Peyer's patch (tissue), 4 donors: ENCODE results near the gene PDCD1. TPM values are rescaled to one million over a fixed set of nuclear protein-coding genes. Genes with fewer than 3 reads are reported as not detected.
"Not testable (repeated sequence)": the region's sequence is repeated elsewhere in the genome, so short reads cannot be mapped to it uniquely, and the experiment has no call there.

Source experiments
- DNase-seq, 3 donors: peaks; one replicate each; pipeline ENCODE4 v3.0.0-alpha.2; 2017 to 2019
- H3K27ac ChIP-seq, 4 donors: fragments of 200-600 bp; sonication (generic); one replicate each; pipeline ENCODE4 v1.5.1; 2016 to 2019
- H3K27me3 ChIP-seq, 2 donors: fragments of 200-600 bp; sonication (generic); one replicate each; pipeline ENCODE4 v1.5.1; 2019
- H3K36me3 ChIP-seq, 3 donors: fragments of 200-600 bp; sonication (generic); one replicate each; pipeline ENCODE4 v1.5.1; 2016 to 2019
- H3K4me1 ChIP-seq, 4 donors: fragments of 200-600 bp; sonication (generic); one replicate each; pipeline ENCODE4 v1.5.1; 2016 to 2019
- H3K4me3 ChIP-seq, 4 donors: fragments of 200-600 bp; sonication (generic); 1 replicate in 3 of 4; 2 replicates in 1 of 4; pipeline ENCODE4 v1.5.1; 2016 to 2019; ENCODE audit warnings: mild to moderate bottlenecking in 1 of 4
- H3K9me3 ChIP-seq, 4 donors: fragments of 200-600 bp; sonication (generic); one replicate each; pipeline ENCODE4 v1.5.1; 2016 to 2019; ENCODE audit warnings: mild to moderate bottlenecking in 1 of 4
- POLR2A ChIP-seq, 2 donors: fragments of 450-650 bp; IDR thresholded peaks; one replicate each; pipeline ENCODE4 v1.5.1; 2017; ENCODE audit warnings: antibody characterized with exemption in 2 of 2, mild to moderate bottlenecking in 2 of 2, moderate library complexity in 2 of 2
- total RNA-seq, 4 donors: library from RNA; depleted of rRNA; stranded (reverse); fragments of >200 nt; gene quantifications; one replicate each; pipeline ENCODE4 v1.1.0, GENCODE V29; 2016
- TF ChIP-seq, protein P1 (sequence below), 6 experiments: fragments of 450-650 bp in 4 of 6; fragments of 200-600 bp in 2 of 6; sonication (generic) in 1 of 6; IDR thresholded peaks; one replicate each; pipeline ENCODE4 v1.5.1; 2017 to 2019; ENCODE audit warnings: antibody characterized with exemption in 6 of 6, mild to moderate bottlenecking in 3 of 6, moderate library complexity in 1 of 6

PDCD1 gene
- total RNA-seq = 1 to 10 TPM in 2 of 4 donors, not detected in 2; 1.6 to 2.7 TPM

DNA sequence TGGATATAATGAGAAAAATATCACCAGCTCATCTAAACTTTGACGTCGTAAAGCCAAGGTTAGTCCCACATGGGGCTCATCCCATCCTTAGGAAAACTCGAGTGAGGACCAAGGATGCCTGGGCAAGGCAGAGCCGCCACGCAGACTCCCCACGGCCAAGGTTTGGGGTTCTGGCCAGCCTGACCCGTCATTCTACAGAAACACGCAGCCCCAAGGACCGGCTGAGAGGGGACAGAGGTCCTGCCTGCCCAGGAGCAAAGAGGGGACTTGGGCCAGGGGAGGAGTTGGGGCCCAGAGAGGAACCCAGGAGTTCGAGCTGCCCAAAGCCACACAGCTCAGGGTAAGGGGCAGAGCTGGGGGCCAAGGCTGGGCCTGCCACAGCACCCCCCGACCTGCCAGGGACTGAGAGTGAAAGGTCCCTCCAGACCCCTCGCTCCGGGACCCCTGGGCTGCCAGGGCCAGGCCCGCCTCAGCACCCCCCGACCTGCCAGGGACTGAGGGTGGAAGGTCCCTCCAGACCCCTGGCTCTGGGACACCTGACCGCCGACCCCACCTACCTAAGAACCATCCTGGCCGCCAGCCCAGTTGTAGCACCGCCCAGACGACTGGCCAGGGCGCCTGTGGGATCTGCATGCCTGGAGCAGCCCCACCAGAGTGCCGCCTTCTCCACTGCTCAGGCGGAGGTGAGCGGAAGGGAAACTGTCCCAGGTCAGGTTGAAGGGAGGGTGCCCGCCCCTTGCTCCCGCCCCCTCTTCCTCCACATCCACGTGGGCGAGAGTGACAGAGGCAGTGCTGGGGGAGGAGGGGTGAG lies at the start of gene PDCD1:
TSS of gene PDCD1 (minus strand) at position 689 of the 811 bp plus-strand sequence. CDS start at position 633, 56 bp downstream.
- peaks cover 0 to 25% (median 20%) of the 10 kb centered on the region in 4 donors for H3K4me1 ChIP-seq
- TF ChIP-seq, protein P1, sequence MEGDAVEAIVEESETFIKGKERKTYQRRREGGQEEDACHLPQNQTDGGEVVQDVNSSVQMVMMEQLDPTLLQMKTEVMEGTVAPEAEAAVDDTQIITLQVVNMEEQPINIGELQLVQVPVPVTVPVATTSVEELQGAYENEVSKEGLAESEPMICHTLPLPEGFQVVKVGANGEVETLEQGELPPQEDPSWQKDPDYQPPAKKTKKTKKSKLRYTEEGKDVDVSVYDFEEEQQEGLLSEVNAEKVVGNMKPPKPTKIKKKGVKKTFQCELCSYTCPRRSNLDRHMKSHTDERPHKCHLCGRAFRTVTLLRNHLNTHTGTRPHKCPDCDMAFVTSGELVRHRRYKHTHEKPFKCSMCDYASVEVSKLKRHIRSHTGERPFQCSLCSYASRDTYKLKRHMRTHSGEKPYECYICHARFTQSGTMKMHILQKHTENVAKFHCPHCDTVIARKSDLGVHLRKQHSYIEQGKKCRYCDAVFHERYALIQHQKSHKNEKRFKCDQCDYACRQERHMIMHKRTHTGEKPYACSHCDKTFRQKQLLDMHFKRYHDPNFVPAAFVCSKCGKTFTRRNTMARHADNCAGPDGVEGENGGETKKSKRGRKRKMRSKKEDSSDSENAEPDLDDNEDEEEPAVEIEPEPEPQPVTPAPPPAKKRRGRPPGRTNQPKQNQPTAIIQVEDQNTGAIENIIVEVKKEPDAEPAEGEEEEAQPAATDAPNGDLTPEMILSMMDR (IDR thresholded peaks at IDR 0.05) = no peak
- no peak for TF ChIP-seq POLR2A (IDR thresholded peaks at IDR 0.05)
- DNase-seq = peak in 2 of 3 donors; percentile 81 to 83
- peak within 1 kb of the TSS; percentile 50 to 82 (median 69) for H3K27ac ChIP-seq
- no peaks in the 10 kb centered on the region for H3K9me3 ChIP-seq
- H3K27me3 ChIP-seq = no peaks in the 10 kb centered on the region
- peak within 1 kb of the TSS; percentile 12 to 45 (median 36) for H3K4me3 ChIP-seq
- no peaks in the 10 kb centered on the region for H3K36me3 ChIP-seq

- peak in 1 of 3 donors; percentile 6 for DNase-seq
- H3K27ac ChIP-seq, H3K4me3 ChIP-seq, H3K4me1 ChIP-seq, H3K27me3 ChIP-seq, H3K36me3 ChIP-seq, H3K9me3 ChIP-seq: not testable (repeated sequence)
Observed at GRCh38 chr2:241907831-241908230, 49.1 kb upstream of the PDCD1 start.

DNA sequence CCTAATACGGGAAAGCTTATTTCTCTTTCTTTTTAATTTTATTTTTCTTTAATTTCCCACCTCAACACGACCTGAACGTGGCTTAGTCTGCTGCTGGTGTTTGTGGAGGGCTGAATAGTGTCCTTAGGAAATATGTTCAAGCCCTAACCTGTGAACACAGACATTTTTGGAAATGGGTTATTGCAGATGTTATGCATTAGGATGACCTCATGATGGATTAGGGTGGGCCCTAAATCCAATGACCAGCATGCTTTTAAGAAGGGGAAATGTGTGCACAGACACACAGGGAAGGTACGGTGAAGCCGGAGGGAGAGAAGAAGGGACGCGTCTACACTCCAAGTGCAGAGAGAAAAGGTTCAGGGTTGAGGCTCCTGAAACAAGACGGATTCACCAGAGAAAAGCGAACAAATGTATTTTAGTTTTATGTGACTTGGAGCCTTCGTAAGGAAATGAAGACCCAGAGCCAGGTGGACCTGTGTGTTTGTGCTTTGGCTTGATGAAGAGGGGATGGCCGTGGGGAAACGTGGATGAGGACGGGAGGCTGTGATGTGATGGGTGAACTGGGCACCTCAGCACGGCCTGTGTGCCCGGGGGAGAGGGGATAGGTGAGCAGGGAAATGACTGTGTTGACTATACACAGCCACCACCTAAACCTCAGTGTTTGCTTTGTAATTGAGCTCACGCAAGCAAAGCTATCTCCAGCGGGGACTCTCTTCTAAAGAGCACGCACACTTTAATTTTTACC lies 48.3 kb upstream of the PDCD1 start:
- Histone ChIP-seq H3K27ac (no peak overlapping the region), H3K4me1 (no peaks in the 10 kb centered on the region)

DNA sequence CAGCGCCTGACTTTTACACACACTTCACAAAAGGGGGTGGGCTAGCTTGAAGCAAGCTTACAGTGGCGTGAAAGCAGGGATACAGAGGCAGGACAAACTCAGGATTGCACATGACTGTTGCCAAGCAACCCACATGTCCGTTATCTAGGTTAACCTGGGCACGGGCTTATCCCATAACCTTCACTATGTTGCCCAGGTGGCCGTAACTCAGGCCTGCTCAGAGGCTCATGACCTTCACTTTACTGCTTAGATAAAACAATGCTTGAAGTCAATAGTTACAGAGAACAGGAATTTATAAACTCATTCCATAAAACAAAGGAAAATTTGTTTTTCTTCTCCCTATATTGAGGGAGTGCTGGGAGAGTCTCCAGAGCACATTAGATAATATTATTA lies 47.7 kb upstream of the PDCD1 start:
- H3K36me3 ChIP-seq, H3K9me3 ChIP-seq, H3K27ac ChIP-seq, H3K27me3 ChIP-seq, DNase-seq, H3K4me1 ChIP-seq, H3K4me3 ChIP-seq: not testable (repeated sequence)

More for the DNA sequence above, 48.3 kb upstream of the PDCD1 start:
- Histone ChIP-seq H3K9me3 (no peaks in the 10 kb centered on the region), H3K4me3 (no peak overlapping the region), H3K36me3 (no peaks in the 10 kb centered on the region), H3K27me3 (no peaks in the 10 kb centered on the region)
- peak in 1 of 3 donors; percentile 26 for DNase-seq
- TF ChIP-seq POLR2A (IDR thresholded peaks at IDR 0.05) = no peak
- TF ChIP-seq, protein P1 (IDR thresholded peaks at IDR 0.05) = no peak

DNA sequence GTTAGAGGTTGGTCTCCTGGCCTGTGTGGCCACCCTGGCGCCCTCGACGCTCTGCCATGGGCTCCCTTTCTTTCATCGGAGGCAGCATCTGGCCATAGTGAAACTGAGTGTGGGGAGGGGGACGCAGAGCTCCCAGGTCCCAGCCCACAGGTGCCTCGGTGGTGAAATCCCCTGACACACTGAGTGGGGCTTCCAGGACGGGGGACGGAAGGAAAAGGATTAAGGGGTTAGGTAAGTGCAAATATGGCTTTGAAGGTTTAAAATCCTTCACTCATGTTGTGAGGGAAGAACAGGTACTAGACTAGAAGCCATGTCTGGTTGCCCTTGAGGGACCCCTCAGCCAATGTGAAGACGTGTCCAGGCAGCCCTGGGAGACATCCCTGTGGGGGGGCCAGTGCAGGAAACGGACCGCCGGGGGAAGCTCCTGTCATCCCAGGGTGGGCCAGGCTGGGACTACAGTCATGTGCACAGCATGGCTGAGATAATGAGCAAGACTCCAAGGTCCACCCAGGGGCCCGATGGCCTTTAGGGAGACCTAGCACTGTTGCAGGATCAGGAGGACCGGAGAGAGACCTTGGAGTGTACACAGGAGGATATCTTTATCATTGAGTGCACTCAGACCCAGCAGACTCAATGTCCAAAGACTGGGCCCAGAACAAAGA lies 47.2 kb upstream of the PDCD1 start:
- Histone ChIP-seq H3K36me3 (no peaks in the 10 kb centered on the region), H3K4me1 (no peaks in the 10 kb centered on the region), H3K9me3 (no peaks in the 10 kb centered on the region), H3K27ac (no peak overlapping the region), H3K4me3 (no peak overlapping the region), H3K27me3 (no peaks in the 10 kb centered on the region)
- no peak for TF ChIP-seq POLR2A (IDR thresholded peaks at IDR 0.05)
- TF ChIP-seq, protein P1 (IDR thresholded peaks at IDR 0.05) = no peak
- peak in 1 of 3 donors; percentile 34 for DNase-seq

- DNase-seq = peak in 2 of 3 donors; percentile 31 to 40
- Histone ChIP-seq H3K4me1 (no peaks in the 10 kb centered on the region), H3K9me3 (no peaks in the 10 kb centered on the region), H3K4me3 (no peak overlapping the region), H3K27me3 (no peaks in the 10 kb centered on the region), H3K27ac (no peak overlapping the region), H3K36me3 (no peaks in the 10 kb centered on the region)
- TF ChIP-seq POLR2A (IDR thresholded peaks at IDR 0.05) = no peak
- TF ChIP-seq, protein P1 (IDR thresholded peaks at IDR 0.05) = no peak
Observed at GRCh38 chr2:241904791-241905710, 46.4 kb upstream of the PDCD1 start.
